Lower leg skin (tissue), 3 donors: Measurements from ENCODE around the gene CAMK2D.

Experiments
- POLR2A ChIP-seq, 2 donors: fragments of 450-650 bp; IDR thresholded peaks; one replicate each; pipeline ENCODE4 v1.6.1; 2016 to 2017; ENCODE audit warnings: antibody characterized with exemption in 2 of 2, mild to moderate bottlenecking in 1 of 2, moderate library complexity in 1 of 2
- TF ChIP-seq, protein P1 (sequence below), 3 donors: fragments of 450-650 bp; IDR thresholded peaks; one replicate each; pipeline ENCODE4 v1.5.1; 2016; ENCODE audit warnings: antibody characterized with exemption in 3 of 3, mild to moderate bottlenecking in 3 of 3, moderate library complexity in 2 of 3

DNA sequence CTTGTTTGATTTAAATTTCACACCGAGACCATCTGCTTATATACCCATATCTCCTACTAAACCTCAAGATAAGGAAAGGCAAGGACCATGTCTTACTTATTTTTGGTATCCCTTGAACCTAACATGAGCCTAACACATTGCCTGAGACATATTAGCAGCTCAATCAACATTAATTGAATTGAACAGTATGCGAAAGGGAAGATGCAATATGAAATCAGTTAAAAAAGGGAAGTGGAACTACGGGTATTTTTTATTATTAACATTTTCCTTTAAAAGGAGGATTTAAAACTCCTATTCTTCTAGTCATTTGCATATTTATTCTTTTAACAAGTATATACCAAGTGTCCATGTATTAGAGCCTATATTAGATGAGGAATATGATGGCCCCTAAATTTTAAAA is 197.0 kb downstream of the CAMK2D start:
- TF ChIP-seq, protein P1, sequence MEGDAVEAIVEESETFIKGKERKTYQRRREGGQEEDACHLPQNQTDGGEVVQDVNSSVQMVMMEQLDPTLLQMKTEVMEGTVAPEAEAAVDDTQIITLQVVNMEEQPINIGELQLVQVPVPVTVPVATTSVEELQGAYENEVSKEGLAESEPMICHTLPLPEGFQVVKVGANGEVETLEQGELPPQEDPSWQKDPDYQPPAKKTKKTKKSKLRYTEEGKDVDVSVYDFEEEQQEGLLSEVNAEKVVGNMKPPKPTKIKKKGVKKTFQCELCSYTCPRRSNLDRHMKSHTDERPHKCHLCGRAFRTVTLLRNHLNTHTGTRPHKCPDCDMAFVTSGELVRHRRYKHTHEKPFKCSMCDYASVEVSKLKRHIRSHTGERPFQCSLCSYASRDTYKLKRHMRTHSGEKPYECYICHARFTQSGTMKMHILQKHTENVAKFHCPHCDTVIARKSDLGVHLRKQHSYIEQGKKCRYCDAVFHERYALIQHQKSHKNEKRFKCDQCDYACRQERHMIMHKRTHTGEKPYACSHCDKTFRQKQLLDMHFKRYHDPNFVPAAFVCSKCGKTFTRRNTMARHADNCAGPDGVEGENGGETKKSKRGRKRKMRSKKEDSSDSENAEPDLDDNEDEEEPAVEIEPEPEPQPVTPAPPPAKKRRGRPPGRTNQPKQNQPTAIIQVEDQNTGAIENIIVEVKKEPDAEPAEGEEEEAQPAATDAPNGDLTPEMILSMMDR (IDR thresholded peaks at IDR 0.05): no peak
- no peak for TF ChIP-seq POLR2A (IDR thresholded peaks at IDR 0.05)
